NOMO-1 treated with dmso at 0.1 percent for 144 hours (cell line): ENCODE results near the gene CNDP2.
"Not testable (repeated sequence)": the region's sequence is repeated elsewhere in the genome, so short reads cannot be mapped to it uniquely, and the experiment has no call there.

Source experiments
- DNase-seq: peaks from one replicate; lab custom pipeline; 2025; ENCODE audit not compliant: unreplicated experiment; lab: John Stamatoyannopoulos, UW

CNDP2 gene

DNA sequence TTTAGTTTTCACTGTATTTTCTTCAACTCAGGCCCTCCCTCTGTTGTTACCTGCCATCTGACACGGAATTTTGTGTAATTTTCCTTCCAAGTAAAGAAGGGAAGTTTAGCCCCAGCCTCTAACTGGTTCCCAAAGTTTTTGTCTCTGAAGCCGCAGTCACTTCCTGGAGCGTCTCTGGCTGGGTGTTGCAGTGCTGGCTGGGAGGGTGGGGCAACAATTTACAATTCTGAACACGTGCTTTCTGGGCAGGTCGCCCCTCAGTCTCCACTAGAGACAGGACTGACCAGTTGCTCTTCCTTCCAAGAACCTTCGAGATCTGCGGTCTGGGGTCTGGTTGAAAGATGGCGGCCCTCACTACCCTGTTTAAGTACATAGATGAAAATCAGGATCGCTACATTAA lies 3.5 kb downstream of the CNDP2 start:
- peak; percentile 77 for DNase-seq

DNA sequence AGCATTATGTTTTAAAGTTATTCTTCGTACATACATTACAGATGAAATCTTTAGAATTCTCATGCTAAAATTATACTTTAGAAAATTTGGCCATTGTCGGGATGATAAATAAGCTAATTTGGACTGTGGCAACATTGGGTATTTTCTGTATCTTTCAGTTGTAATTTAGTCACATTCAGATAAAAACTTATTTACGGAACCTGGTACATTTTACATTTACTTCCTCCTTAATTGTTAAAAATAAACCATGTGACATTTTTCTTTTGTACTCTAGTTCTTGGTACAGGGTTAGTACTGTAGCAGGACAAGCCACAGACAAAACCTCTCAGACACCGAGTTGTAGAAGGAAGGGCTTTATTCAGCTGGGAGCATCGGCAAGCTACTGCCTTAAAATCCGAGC lies 4.2 kb downstream of the CNDP2 start:
- DNase-seq: no peak

DNA sequence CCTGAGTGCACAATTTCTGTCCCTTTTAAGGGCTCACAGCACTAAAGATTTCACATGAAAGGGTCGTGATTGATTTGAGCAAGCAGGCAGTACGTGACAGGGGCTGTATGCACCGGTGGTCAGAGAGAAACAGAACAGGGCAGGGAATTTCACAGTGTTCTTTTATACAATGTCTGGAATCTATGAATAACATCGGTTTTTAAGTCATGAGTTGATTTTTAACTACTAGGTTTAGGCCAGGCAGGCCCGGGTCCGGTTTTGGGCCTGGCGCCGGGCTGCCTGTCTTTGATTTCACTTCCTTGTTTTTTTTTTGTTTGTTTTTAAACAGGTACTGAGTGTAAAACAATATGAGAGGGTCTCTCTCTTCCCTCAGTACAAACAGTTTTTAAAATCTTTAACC lies 4.6 kb downstream of the CNDP2 start:
- not testable (repeated sequence) for DNase-seq

DNA sequence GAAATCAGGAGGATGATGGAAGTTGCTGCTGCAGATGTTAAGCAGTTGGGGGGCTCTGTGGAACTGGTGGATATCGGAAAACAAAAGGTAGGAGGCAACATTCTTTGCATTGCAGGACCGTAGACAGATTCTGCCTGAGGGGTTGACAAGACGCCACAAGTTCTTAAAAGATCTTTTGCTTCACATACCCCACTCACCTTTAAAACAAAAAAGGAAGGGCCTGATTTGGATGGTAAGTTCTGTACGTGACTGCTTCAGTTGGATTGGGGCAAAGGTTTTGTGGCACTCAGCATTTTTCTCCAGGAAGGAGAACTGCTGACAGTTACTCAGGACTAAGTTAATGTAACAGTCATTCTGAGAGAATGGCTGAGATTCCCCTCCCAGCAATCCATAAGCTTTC lies 5.2 kb downstream of the CNDP2 start:
- no peak for DNase-seq

DNA sequence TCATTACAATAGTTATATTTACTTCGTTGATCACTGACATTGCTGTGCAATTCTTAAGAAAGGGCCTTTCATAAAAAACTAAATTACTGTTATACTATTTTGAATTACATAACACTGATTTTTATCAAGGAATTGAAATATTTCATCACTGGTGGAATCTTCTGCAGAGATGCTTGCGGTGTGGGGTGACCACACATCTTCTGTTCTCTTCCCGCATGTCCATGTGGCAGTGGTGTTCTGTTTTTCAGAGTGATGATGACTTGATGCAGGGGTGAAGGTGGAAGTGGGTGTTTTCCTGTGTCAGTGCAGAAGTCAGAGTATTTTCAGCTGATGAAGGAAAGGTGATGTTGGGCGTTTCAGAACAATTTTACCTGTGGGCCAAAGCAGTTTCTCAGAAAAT lies 7.0 kb downstream of the CNDP2 start:
- DNase-seq: no peak

DNA sequence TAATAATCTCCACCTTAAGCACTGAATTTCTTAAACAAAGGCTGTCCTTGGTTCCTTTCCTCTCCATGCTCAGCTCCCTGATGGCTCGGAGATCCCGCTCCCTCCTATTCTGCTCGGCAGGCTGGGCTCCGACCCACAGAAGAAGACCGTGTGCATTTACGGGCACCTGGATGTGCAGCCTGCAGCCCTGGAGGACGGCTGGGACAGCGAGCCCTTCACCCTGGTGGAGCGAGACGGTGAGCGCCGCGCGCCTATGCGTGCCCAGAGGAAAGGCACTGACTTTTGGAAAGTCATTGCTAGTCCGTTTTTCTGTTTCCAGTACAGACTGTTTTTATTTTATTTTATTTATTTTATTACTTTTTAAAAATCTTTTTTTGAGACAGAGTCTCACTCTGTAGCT lies 9.6 kb downstream of the CNDP2 start:
- no peak for DNase-seq

DNA sequence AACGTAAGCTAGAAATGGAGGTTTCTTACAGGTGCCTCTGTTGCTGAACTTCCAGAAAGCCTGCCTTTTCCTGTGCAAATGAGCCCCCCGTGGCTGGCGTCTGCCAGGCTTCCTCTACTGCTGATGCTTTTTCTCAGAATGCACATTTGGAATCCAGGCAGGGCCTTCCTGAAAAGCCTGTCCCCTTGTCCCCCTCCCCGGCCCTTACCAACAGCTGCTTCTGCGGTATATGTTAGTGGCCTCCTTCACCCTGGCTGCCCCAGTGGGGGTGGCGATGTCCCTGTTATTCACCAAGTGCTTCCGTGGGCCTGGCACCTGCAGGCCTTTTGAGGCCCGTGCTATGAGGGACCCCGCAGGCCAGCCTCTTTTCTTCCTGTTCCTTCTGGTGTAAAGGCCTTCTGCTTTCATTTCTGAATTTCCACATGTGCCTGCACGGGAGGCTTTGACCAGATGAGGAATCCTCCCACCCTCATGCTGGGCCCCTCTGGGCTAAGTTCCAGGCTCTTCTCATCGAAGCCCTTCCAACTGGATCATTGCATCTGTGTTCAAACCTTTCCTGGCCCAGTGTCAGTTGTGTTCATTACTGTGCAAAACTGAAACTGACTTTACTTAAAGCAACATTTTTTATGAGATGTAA lies 10.4 kb downstream of the CNDP2 start:
- DNase-seq: no peak

DNA sequence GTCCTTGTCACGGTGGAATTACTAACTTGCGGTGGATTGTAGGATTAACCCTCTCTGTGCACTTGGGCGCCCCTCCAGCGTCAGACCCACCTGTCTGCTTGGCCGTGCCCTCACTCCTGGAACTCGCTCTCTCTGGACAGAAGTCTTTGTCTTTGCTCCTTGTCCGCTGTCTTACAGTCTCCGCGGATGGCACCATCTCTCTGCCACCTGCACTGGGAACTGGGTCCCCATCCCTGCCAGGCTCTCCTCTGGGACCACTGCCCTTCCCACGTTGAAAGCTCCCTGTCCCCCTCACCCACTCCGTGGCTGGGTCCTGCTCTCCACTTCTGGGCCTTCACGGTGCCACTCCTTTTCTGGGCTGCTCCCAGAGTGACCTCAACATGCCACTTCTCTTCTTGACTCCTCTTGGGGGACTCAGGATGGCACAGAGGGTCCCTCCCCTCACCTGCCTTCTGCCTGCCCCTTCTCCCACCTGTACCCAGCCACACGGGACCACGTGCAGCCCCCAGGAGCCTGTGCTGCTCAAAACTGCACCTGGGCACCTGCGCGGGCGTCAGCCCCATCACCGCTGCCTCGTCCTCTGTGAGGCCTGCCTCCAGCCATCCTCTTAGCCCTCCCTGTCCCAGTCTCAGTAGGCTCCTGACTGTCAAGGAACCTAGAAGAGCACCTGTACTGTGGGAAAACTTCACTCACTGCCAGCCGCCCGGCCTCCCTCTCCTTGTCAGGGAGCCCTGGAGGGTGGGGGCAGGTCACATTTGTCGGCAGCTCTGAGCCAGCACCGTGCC lies 11.1 kb downstream of the CNDP2 start:
- DNase-seq: no peak

DNA sequence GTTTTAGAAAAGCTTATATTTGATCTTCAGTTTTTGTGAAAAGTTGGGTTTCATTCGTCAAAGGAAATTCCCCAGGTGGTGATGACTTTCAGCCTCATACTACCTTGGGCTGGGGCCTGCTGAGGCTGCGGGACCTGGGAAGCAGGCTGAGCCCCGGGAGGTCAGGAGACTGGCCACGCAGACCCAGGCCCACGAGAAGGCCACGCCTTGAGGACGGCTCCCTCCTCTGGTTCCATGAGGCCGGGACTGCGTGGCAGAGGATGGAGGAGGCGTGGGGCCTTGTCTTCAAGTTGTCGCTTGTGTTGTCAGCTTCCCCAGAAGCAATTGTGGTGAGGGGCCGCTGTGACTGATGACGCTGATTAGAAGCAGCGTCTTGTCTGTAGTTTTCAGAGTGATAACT lies 11.8 kb downstream of the CNDP2 start:
- DNase-seq: no peak

DNA sequence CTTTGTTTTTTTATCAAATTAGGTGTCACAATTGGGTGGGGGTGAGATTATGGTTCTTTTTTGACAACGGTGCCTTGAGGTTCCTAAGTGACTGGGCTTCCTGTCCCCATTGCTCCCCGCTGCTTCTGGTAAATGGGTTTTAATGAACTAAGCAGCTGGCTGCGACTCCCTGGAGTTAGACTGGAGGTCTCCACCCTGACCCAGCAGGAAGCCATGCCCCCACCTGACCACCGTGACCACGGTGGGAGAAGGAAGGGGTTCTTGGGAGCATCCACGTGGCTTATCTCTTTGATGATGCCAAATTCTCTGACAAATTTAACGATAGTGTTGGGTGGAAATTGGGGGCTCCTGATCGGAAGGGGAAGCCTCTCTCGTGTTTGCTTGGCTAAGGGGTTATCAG lies 12.2 kb downstream of the CNDP2 start:
- no peak for DNase-seq

DNA sequence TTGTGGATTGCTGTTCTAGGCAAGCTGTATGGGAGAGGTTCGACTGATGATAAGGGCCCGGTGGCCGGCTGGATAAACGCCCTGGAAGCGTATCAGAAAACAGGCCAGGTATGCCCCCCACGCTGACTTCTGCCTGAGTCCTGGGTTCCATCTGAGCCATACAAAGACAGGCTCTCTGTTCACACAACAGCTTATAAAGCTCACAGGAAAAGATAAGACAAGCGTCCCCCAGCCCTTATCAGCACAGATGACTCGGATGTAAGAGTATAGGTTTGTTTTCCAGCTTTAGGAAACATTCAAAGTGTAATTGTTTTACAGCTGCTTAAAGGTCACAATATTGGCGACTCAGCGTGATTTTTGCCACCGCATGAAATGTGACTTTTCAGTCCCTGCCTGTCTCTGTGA lies 12.7 kb downstream of the CNDP2 start:
- no peak for DNase-seq

DNA sequence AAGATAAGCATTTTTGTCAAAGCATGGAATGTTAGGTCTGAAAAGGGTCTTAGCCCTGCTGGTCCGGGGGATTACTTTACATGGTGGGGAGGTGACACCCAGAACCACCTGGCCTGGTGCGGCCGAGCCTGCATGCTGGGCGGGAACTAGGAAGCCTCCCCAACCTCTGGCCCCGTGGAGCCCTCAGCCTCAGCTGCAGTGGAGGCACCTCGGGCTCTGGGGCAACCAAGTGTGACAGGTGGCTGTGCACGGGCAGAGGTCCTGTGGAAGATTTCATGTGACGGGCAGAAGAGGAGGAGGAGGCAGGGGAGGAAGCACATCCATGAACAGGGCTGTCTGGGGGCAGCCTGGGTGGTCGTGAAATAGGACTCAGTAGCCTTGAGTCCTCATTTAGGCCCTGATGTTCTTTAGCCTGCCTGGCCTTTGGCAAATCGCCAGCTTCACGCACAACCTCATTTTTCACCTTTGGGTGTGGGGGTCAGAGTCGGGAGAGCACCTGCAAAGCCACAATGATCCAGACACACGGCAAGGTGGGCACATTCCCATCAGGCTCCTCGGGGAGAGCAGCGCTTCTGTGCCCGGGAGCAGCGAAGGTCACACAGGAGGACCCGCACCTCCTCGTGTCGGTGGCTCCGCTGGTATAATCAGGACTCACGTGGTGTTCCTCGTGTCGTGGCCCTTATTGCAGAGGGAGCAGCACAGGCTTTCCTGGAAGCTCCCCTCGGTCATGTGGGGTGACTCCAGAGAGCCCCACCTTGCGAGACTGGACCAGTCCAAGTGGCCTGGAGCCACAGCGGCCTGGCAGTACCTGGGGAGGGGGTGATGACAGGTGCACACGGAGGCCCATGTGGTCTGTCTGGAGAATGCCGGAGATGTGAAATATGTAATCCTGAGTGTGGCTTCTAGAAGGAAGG lies 13.9 kb downstream of the CNDP2 start:
- no peak for DNase-seq

DNA sequence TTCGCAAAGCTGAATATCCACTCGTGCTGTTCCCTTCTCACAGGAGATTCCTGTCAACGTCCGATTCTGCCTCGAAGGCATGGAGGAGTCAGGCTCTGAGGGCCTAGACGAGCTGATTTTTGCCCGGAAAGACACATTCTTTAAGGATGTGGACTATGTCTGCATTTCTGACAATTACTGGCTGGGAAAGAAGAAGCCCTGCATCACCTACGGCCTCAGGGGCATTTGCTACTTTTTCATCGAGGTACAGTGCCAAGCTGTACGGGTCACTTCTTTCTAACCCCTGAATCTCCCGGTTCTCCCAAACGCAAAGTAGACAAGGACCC lies 14.6 kb downstream of the CNDP2 start:
- no peak for DNase-seq

DNA sequence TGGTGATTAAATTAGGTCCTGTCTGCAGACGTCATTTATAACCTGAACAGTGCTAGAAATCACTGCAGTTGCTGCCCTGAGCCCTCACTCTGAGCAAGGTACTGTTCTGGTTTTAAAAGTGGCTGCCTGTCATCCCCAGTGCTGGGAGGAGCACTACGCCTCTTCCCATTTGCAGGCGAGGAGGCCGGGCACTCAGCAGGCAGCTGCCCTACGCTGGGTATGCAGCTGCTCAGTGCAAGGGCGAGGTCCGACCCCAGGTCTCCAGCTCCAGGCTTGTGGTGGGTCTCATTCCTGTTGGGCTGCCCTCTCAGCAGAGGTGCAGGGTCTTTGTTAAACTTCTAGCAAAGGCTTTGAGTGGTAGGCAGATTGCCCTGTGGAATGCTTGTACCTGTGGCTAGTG lies 15.7 kb downstream of the CNDP2 start:
- DNase-seq: no peak

DNA sequence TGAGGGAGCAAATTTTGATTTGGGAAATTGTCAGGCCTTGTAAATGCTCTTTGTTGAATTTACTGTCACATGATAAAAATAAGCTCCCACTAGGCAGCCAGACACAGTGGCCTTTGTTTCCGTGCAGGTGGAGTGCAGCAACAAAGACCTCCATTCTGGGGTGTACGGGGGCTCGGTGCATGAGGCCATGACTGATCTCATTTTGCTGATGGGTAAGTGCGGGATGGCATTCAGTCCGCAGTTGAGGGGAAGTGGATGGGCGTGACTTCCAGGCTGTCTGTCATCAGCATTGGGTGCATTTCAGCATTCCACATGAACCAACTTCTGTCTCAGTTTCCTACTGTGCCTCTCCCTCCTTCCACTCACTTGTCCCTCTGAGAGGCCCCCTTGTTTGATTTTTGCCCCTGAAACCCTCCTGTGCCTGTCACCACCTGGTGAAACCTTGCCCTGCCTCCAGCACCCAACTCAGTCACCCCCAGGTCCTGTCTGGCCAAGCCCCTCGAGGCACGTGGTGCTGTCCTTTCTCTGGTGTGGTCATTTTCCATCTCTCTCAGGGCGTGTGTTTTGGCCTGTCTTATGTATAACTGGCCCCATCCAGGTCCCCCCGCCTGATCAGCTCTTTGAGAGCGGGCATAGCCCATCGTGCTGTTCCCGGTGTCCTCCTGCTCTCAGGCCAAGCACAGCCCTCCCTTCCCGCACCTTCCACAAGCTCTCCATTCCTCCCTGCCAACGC lies 16.3 kb downstream of the CNDP2 start:
- no peak for DNase-seq

DNA sequence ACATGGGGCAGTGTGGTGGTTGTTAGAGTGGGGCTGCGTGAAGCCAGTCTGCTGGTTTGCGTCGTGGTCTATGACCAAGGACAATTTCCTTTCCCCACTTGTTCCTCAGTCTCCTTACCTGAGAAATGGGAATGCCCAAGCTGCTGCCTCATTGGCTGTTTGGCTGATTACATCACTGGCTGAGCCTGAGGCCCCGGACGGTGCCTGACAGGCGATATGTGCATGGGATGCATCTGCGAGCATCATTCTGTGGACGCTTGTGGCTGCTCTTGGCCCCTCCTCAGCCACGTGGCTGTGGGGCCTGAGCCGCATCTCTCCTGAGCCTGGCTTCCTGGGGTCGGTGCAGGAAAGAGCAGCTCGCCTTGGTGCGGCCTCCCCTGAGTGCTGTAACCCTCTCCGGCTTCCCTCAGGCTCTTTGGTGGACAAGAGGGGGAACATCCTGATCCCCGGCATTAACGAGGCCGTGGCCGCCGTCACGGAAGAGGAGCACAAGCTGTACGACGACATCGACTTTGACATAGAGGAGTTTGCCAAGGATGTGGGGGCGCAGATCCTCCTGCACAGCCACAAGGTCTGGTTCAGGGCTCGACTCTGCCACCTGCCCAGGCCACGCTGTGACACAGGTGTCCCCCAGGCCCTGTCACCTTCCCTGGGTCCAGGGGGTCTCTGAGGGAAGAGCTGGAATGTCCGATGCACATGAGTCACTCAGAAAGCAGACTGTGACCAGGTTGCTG lies 17.2 kb downstream of the CNDP2 start:
- no peak for DNase-seq

DNA sequence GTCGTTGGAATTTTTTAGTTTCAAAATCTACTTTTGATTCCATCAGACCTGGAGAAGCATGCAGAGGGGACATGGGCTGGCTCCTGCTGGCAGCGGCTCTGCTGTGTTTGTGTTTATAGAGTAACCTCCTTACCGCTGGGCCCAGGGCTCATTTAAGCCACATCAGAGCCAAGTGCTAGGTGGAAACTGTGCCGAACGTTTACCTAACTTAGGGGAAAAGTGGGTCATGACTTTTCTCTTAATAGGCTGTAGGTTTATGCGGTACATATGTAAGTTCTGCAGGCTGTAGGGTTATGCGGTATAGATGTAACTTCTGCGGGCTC lies 17.7 kb downstream of the CNDP2 start:
- no peak for DNase-seq

DNA sequence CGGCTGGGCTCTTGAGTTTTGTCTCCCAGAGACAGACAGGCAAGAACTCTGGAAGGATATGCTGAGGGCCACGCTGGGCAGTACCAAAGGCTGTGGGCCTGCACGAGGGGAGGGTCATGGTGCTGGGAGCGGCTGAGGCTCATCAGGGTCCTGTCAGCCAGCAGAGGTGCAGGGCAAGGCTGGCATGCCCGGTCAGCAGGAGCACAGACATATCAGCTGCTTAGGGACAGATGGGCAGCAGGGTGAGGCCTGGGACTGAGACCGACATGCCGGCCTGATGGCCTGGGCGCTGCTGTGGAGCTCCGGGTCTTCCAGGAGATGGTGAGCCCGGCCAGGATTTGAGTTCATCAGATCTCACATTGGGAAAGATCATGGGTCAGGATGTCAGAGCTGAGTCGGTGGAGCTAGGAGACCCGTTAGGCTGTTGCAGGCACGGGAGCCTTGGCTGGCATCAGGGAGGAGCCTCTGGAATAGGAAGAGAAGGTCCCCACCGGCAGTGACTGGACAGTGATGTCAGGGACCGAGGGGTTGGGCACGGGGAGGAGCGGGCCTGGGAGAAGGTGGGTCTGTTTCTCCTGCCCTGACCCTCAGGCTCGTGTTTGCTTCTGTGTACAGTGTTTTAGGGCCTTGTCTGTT lies 18.8 kb downstream of the CNDP2 start:
- DNase-seq: no peak

DNA sequence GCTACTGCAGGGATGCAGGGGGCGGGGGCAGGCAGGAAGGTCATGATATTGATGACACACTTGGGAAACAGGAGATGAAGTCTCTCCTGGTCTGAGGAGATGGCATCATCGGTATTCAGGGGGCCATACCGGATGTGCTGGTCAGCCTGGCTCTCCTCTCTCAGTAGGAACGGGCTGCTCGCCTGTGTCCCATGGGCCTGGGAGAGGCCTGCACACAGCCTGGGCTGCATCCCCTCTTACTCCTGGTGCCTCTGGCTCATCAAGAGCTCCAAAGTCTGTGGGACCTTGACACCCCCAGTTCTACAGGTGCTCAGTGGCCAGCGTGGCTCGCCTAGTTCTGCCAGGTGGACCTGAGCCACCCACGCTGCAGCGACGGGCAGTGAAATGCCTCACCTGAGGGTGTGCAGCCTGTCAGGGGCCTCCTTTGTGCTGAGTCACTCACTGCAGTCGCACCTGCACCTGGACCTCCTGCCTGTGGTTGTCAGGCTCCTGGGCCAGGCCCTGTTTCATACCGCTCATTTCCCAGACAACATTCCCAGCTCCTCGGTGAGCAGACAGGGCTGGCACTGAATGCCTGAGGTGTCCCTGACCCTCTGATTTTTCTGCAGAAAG lies 19.6 kb downstream of the CNDP2 start:
- no peak for DNase-seq
